K562 (cell line): ENCODE measurements around the gene TEX53. TPM values are rescaled to one million over a fixed set of nuclear protein-coding genes. Genes with fewer than 3 reads are reported as not detected.

ENCODE experiments used
- FOXP1 ChIP-seq: sonication (generic); formaldehyde crosslinking; IDR thresholded peaks from 2 replicates; pipeline ENCODE4 v1.8.0; 2022; ENCODE audit warnings: mild to moderate bottlenecking, missing genetic modification reagents
- RBFOX2 ChIP-seq: fragments of 200-400 bp; formaldehyde crosslinking; IDR thresholded peaks from 2 replicates; pipeline ENCODE4 v1.6.1; 2017; ENCODE audit warnings: low read depth, mild to moderate bottlenecking, low read length, moderate library complexity
- polyA plus RNA-seq, 8 experiments: library from polyadenylated mRNA; depleted of rRNA in 4 of 8; stranded (reverse) in 5 of 8; unstranded in 3 of 8; fragments of >200 nt; fragmentation: Nextera tagmentation in 2 of 8; fragmentation: Illumina TruSeq in 1 of 8; extraction: Ambion mirVana in 2 of 8; extraction: Trizol in 1 of 8; gene quantifications; 2 replicates each; pipeline versions ENCODE4 v1.2.1 to v1.2.3, GENCODE V29; 2011 to 2014; ENCODE audit warnings: inconsistent platforms in 1 of 8, missing spikeins in 1 of 8
- total RNA-seq, 7 experiments: library from RNA; depleted of rRNA in 6 of 7; stranded (reverse); fragments of >200 nt in 6 of 7; fragmentation: Illumina TruSeq in 2 of 7; extraction: Trizol in 2 of 7; gene quantifications; 2 replicates each; pipeline versions ENCODE4 v1.2.1 to v1.2.3, GENCODE V29; 2011 to 2021; ENCODE audit warnings: low replicate concordance in 1 of 7
- TF ChIP-seq, protein P1 (sequence below): fragments of 250-450 bp; sonication (Bioruptor Pico); IDR thresholded peaks from 2 replicates; pipeline ENCODE4 v1.5.0; 2022; ENCODE audit warnings: mild to moderate bottlenecking
- TF ChIP-seq, protein P2 (sequence below), 2 experiments: IDR thresholded peaks in 1 of 2; conservative IDR thresholded peaks in 1 of 2; 2 replicates each; pipeline ENCODE4 v1.6.1; 2016; ENCODE audit warnings: low read depth in 2 of 2, mild to moderate bottlenecking in 1 of 2, missing compliant biosample characterization in 1 of 2, missing genetic modification characterization in 1 of 2, moderate library complexity in 1 of 2
- TF ChIP-seq, protein P3 (sequence below): fragments of 450-650 bp; IDR thresholded peaks from 2 replicates; pipeline ENCODE4 v1.6.1; 2016
- TF ChIP-seq, protein P4 (sequence below), 2 experiments: fragments of 450-650 bp; formaldehyde crosslinking in 1 of 2; IDR thresholded peaks; 2 replicates each; pipeline versions ENCODE4 v1.4.0 to v1.6.1; 2014 to 2020; ENCODE audit warnings: mild to moderate bottlenecking in 2 of 2, borderline replicate concordance in 1 of 2, low read depth in 1 of 2
- TF ChIP-seq, protein P5 (sequence below), 2 experiments: IDR thresholded peaks; 2 replicates each; pipeline ENCODE4 v1.6.1; 2012; ENCODE audit warnings: improper control_type of control experiment in 2 of 2, low read depth in 2 of 2, low read length in 2 of 2, borderline replicate concordance in 1 of 2

The TEX53 gene
- total and polyA plus RNA-seq, 9 of the 15 experiments (the other 6 are each of a cell fraction or from before 2014, with no cell fraction given) = not detected

DNA sequence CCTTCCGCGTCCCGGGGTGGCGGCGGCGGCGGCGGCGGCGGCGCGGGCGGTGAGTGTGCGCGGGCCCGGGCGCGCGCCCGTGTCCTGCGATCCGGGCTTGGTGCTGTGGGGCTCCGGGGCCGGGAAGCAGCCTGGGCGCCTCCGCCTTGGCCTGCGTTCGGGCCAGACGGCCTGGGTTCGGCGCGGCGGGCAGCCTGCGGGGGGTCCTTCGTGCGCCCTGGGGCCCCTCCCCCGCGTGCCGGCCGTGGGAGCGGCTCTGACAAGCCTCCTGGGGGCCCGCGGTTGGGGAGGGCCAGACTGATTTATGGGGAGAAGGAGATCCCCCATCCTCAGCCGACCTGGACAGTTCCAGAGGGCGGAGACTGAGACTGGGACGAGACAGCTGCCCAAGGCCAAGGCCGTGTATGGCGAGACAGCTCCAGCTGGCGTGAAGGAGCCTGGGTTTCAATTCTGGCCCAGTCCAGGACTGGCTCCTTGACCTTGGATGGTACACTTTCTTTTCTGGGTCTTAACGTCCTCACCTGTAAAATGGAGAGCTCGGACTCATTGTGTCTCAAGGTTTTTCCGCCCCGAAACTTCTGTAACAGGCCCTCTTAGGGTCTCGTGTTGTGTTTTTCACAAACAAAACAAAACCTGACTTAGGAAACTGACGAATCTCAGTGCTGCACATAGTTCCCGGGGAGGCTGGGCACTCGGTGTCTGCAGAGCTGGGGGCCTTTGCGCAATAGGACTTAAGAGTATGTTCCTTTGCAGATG lies 45.9 kb downstream of the TEX53 start (continued):
- TF ChIP-seq FOXP1 = no peak
- TF ChIP-seq RBFOX2 = peak; percentile 80
- TF ChIP-seq, protein P1, sequence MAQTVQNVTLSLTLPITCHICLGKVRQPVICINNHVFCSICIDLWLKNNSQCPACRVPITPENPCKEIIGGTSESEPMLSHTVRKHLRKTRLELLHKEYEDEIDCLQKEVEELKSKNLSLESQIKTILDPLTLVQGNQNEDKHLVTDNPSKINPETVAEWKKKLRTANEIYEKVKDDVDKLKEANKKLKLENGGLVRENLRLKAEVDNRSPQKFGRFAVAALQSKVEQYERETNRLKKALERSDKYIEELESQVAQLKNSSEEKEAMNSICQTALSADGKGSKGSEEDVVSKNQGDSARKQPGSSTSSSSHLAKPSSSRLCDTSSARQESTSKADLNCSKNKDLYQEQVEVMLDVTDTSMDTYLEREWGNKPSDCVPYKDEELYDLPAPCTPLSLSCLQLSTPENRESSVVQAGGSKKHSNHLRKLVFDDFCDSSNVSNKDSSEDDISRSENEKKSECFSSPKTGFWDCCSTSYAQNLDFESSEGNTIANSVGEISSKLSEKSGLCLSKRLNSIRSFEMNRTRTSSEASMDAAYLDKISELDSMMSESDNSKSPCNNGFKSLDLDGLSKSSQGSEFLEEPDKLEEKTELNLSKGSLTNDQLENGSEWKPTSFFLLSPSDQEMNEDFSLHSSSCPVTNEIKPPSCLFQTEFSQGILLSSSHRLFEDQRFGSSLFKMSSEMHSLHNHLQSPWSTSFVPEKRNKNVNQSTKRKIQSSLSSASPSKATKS (CRISPR knock-in tag) = no peak
- TF ChIP-seq, protein P2, sequence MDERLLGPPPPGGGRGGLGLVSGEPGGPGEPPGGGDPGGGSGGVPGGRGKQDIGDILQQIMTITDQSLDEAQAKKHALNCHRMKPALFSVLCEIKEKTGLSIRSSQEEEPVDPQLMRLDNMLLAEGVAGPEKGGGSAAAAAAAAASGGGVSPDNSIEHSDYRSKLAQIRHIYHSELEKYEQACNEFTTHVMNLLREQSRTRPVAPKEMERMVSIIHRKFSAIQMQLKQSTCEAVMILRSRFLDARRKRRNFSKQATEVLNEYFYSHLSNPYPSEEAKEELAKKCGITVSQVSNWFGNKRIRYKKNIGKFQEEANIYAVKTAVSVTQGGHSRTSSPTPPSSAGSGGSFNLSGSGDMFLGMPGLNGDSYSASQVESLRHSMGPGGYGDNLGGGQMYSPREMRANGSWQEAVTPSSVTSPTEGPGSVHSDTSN (CRISPR knock-in tag; IDR thresholded peaks at IDR 0.05; ENCODE audit: low read depth) = no peak; the same call in 1 of the 2 replicates
- TF ChIP-seq, protein P2 (tag; conservative IDR thresholded peaks at IDR 0.05; ENCODE audit: low read depth) = peak; percentile 75
- TF ChIP-seq, protein P3, sequence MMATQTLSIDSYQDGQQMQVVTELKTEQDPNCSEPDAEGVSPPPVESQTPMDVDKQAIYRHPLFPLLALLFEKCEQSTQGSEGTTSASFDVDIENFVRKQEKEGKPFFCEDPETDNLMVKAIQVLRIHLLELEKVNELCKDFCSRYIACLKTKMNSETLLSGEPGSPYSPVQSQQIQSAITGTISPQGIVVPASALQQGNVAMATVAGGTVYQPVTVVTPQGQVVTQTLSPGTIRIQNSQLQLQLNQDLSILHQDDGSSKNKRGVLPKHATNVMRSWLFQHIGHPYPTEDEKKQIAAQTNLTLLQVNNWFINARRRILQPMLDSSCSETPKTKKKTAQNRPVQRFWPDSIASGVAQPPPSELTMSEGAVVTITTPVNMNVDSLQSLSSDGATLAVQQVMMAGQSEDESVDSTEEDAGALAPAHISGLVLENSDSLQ = peak; percentile 84
- TF ChIP-seq, protein P4, sequence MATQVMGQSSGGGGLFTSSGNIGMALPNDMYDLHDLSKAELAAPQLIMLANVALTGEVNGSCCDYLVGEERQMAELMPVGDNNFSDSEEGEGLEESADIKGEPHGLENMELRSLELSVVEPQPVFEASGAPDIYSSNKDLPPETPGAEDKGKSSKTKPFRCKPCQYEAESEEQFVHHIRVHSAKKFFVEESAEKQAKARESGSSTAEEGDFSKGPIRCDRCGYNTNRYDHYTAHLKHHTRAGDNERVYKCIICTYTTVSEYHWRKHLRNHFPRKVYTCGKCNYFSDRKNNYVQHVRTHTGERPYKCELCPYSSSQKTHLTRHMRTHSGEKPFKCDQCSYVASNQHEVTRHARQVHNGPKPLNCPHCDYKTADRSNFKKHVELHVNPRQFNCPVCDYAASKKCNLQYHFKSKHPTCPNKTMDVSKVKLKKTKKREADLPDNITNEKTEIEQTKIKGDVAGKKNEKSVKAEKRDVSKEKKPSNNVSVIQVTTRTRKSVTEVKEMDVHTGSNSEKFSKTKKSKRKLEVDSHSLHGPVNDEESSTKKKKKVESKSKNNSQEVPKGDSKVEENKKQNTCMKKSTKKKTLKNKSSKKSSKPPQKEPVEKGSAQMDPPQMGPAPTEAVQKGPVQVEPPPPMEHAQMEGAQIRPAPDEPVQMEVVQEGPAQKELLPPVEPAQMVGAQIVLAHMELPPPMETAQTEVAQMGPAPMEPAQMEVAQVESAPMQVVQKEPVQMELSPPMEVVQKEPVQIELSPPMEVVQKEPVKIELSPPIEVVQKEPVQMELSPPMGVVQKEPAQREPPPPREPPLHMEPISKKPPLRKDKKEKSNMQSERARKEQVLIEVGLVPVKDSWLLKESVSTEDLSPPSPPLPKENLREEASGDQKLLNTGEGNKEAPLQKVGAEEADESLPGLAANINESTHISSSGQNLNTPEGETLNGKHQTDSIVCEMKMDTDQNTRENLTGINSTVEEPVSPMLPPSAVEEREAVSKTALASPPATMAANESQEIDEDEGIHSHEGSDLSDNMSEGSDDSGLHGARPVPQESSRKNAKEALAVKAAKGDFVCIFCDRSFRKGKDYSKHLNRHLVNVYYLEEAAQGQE (IDR thresholded peaks at IDR 0.05; ENCODE audit: borderline replicate concordance) = peak; percentile 60
- TF ChIP-seq, protein P4 (CRISPR knock-in tag; IDR thresholded peaks at IDR 0.05; ENCODE audit: low read depth) = peak; percentile 61; the same call in 1 of the 2 replicates
- TF ChIP-seq, protein P5, sequence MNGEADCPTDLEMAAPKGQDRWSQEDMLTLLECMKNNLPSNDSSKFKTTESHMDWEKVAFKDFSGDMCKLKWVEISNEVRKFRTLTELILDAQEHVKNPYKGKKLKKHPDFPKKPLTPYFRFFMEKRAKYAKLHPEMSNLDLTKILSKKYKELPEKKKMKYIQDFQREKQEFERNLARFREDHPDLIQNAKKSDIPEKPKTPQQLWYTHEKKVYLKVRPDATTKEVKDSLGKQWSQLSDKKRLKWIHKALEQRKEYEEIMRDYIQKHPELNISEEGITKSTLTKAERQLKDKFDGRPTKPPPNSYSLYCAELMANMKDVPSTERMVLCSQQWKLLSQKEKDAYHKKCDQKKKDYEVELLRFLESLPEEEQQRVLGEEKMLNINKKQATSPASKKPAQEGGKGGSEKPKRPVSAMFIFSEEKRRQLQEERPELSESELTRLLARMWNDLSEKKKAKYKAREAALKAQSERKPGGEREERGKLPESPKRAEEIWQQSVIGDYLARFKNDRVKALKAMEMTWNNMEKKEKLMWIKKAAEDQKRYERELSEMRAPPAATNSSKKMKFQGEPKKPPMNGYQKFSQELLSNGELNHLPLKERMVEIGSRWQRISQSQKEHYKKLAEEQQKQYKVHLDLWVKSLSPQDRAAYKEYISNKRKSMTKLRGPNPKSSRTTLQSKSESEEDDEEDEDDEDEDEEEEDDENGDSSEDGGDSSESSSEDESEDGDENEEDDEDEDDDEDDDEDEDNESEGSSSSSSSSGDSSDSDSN (IDR thresholded peaks at IDR 0.05; ENCODE audit: borderline replicate concordance in 1 of 2, low read depth in 2 of 2, low read length in 2 of 2) = peak; percentile 28 to 66; a peak in 1 of 4 replicates
